Activated naive CD8-positive, alpha-beta T cell treated with anti-CD3 and anti-CD28 coated beads, Interleukin-2, amount 50 U/mL, for 24 hours (primary cell): ENCODE results near the gene SIT1.

Source experiments
- ATAC-seq: fragments of 150-1000 bp; cut with Tn5 transposase; one replicate; pipeline ENCODE4 v1.10.0; 2021
- DNase-seq: peaks from one replicate; pipeline ENCODE4 v3.0.0; 2021
- H3K27ac Mint-ChIP-seq: one replicate; pipeline ENCODE4 v1.8.0; 2021; ENCODE audit warnings: mild to moderate bottlenecking, mixed read lengths
- H3K27me3 Mint-ChIP-seq: one replicate; pipeline ENCODE4 v1.8.0; 2021; ENCODE audit warnings: mixed read lengths
- H3K36me3 Mint-ChIP-seq: one replicate; pipeline ENCODE4 v1.8.0; 2021; ENCODE audit warnings: low read depth, mixed read lengths
- H3K4me1 Mint-ChIP-seq: one replicate; pipeline ENCODE4 v1.8.0; 2021; ENCODE audit warnings: mixed read lengths
- H3K4me3 Mint-ChIP-seq: one replicate; pipeline ENCODE4 v1.8.0; 2021; ENCODE audit warnings: mild to moderate bottlenecking, moderate library complexity, mixed read lengths
- H3K9me3 Mint-ChIP-seq: one replicate; pipeline ENCODE4 v1.8.0; 2021; ENCODE audit warnings: mixed read lengths

Gene SIT1

DNA sequence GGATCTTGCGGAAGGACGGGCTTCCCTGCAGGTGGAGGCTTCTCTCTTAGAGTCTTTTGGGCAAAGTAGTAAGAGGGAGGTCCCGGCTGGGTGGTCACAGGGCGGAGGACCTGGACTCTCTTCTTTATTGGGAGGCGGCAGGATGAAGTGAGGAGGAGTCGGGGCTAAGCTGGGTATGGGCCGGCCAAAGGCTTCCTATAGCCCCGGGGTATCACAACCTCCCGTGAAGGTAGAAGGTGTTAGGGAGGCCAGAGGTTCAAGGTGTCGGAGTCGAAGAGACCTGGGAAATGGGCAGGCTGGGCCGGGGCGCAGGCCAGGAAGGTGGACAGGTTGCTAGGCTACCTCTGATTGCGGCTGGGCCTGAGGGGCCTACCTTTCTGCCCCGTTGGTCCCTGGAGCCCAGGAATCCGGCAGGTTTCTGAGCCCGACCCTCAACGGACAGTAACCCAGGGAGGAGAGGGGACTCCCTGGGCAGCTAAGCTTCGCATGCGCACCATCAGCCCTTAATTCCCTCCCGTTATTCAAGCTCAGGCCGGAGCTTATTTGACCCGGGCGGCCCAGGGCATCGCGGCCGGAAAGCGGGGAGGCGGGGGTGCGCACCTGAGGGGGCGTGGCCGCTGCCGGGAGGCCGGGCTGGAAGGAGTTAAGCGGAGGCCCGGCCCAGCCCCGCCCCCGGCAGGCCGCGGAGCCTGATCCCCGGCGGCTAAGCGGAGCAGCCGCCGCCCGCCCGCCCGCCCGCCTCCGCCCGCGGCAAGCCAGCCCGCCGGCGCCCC, 46.0 kb downstream of the SIT1 start, which contains the start of gene TESK1:
Gene TESK1 (plus strand): TSS at position 685 of the 773 bp plus-strand sequence. CDS start 358 bp downstream, outside the sequence.
- peak within 1 kb of the TSS; percentile 100 for H3K27ac Mint-ChIP-seq
- peak; percentile 35 for ATAC-seq
- no peaks in the 10 kb centered on the region for H3K9me3 Mint-ChIP-seq
- peaks cover 15% of the 10 kb centered on the region for H3K36me3 Mint-ChIP-seq
- peaks cover 35% of the 10 kb centered on the region for H3K4me1 Mint-ChIP-seq
- DNase-seq = peak; percentile 88
- peak within 1 kb of the TSS; percentile 94 for H3K4me3 Mint-ChIP-seq
- H3K27me3 Mint-ChIP-seq = peaks cover 2% of the 10 kb centered on the region

GRCh38 chr9:35603986-35604577, 46.6 kb downstream of the SIT1 start:
- H3K36me3 Mint-ChIP-seq = peaks cover 15% of the 10 kb centered on the region
- peaks cover 35% of the 10 kb centered on the region for H3K4me1 Mint-ChIP-seq
- no peaks in the 10 kb centered on the region for H3K9me3 Mint-ChIP-seq
- peak overlapping the region; percentile 94 for H3K4me3 Mint-ChIP-seq
- peak; percentile 99 for DNase-seq
- H3K27ac Mint-ChIP-seq = peak overlapping the region; percentile 100
- H3K27me3 Mint-ChIP-seq = peaks cover 2% of the 10 kb centered on the region
- peak; percentile 94 for ATAC-seq

- H3K27ac Mint-ChIP-seq = peak overlapping the region; percentile 100
- peaks cover 12% of the 10 kb centered on the region for H3K36me3 Mint-ChIP-seq
- H3K4me3 Mint-ChIP-seq = peak overlapping the region; percentile 94
- peaks cover 2% of the 10 kb centered on the region for H3K27me3 Mint-ChIP-seq
- ATAC-seq (no peak), DNase-seq (peak; percentile 29)
- no peaks in the 10 kb centered on the region for H3K9me3 Mint-ChIP-seq
- peaks cover 35% of the 10 kb centered on the region for H3K4me1 Mint-ChIP-seq
Measured at GRCh38 chr9:35603506-35603985, 47.2 kb downstream of the SIT1 start.

GRCh38 chr9:35599763-35600604, 50.7 kb downstream of the SIT1 start:
- Mint-ChIP-seq H3K4me1 (peaks cover 23% of the 10 kb centered on the region), H3K27ac (no peak overlapping the region), H3K4me3 (no peak overlapping the region), H3K9me3 (no peaks in the 10 kb centered on the region), H3K27me3 (peaks cover 2% of the 10 kb centered on the region), H3K36me3 (peaks cover 4% of the 10 kb centered on the region)
- ATAC-seq (no peak), DNase-seq (no peak)
